Endothelial cell of umbilical vein (primary cell): ENCODE measurements around the gene SBF1. TPM values are rescaled to one million over a fixed set of nuclear protein-coding genes. Genes with fewer than 3 reads are reported as not detected.

Experiments
- BruUV-seq: library from RNA; stranded (reverse); fragments of 400-500 nt; replicated peaks from 2 replicates; lab custom pipeline; 2021; lab: Mats Ljungman, UMichigan
- CTCF ChIA-PET: fragments of 300-600, 350-600 bp; sonication (Branson Sonifier 250); formaldehyde crosslinking; loops from one replicate; lab custom pipeline; 2021; ENCODE audit warnings: antibody characterized with exemption, inconsistent platforms; lab: Charles Lee
- POLR2A ChIA-PET: fragments of 300-600, 350-600 bp; sonication (Branson Sonifier 250); formaldehyde crosslinking; loops from one replicate; lab custom pipeline; 2021; ENCODE audit warnings: antibody characterized with exemption, inconsistent platforms; lab: Charles Lee
- DNase-seq: peaks from one replicate; pipeline ENCODE4 v3.0.0-alpha.2; 2011; ENCODE audit warnings: low read depth, low spot score
- FAIRE-seq: peaks from 2 replicates; lab custom pipeline; 2011; peaks lifted over from hg19 to GRCh38; lab: Jason Lieb, UNC
- H2AFZ ChIP-seq: 2 replicates; pipeline ENCODE4 v1.6.0; 2012; ENCODE audit warnings: low read depth, low read length, control low read depth, inconsistent platforms
- H3K27ac ChIP-seq: 2 replicates; pipeline ENCODE4 v1.5.1; 2011; ENCODE audit warnings: low read depth, mild to moderate bottlenecking, control low read depth, low read length, moderate library complexity; ENCODE audit not compliant: insufficient read depth
- H3K27me3 ChIP-seq, 2 experiments: 2 replicates each; pipeline versions ENCODE4 v1.6.0 to v1.6.1; 2011; ENCODE audit warnings: low read length in 2 of 2, mixed read lengths in 1 of 2; ENCODE audit not compliant: control insufficient read depth in 2 of 2, insufficient read depth in 2 of 2
- H3K36me3 ChIP-seq, 2 experiments: 2 replicates in 1 of 2; 3 replicates in 1 of 2; pipeline ENCODE4 v1.5.1; 2011; ENCODE audit warnings: low read length in 2 of 2, mild to moderate bottlenecking in 1 of 2, moderate library complexity in 1 of 2; ENCODE audit not compliant: control insufficient read depth in 2 of 2, insufficient read depth in 2 of 2; ENCODE audit errors: extremely low read depth in 1 of 2
- H3K4me1 ChIP-seq: 3 replicates; pipeline ENCODE4 v1.5.1; 2011; ENCODE audit warnings: mild to moderate bottlenecking, low read length; ENCODE audit not compliant: control insufficient read depth, insufficient read depth; ENCODE audit errors: extremely low read depth
- H3K4me2 ChIP-seq: 2 replicates; pipeline ENCODE4 v1.6.1; 2011; ENCODE audit warnings: low read length, control low read depth, mixed read lengths; ENCODE audit not compliant: insufficient read depth
- H3K4me3 ChIP-seq, 3 experiments: fragments of 200-600 bp in 1 of 3; sonication (generic), shearing (Covaris generic) in 1 of 3; replicated peaks in 1 of 3; 2 replicates each; pipeline ENCODE4 v1.5.1; 2011 to 2016; ENCODE audit warnings: control low read depth in 3 of 3, low read length in 3 of 3, mild to moderate bottlenecking in 2 of 3, inconsistent platforms in 1 of 3, low read depth in 1 of 3, moderate library complexity in 1 of 3; ENCODE audit not compliant: insufficient read depth in 1 of 3
- H3K79me2 ChIP-seq: 2 replicates; pipeline ENCODE4 v1.6.0; 2012; ENCODE audit warnings: low read length, inconsistent platforms; ENCODE audit not compliant: control insufficient read depth, insufficient read depth
- H3K9ac ChIP-seq: replicated peaks from 2 replicates; pipeline ENCODE3; 2011; ENCODE audit warnings: low read length, control low read depth; ENCODE audit not compliant: insufficient read depth; ENCODE audit errors: extremely low read depth
- H3K9me1 ChIP-seq: replicated peaks from 3 replicates; pipeline ENCODE4 v1.6.0; 2011; ENCODE audit warnings: mild to moderate bottlenecking, low read length; ENCODE audit not compliant: control insufficient read depth, insufficient read depth; ENCODE audit errors: extremely low read depth
- H3K9me3 ChIP-seq: replicated peaks from 2 replicates; pipeline ENCODE4 v1.5.1; 2012; ENCODE audit warnings: low read length, inconsistent platforms; ENCODE audit not compliant: control insufficient read depth, insufficient read depth
- H4K20me1 ChIP-seq: replicated peaks from 2 replicates; pipeline ENCODE3; 2011; ENCODE audit warnings: mild to moderate bottlenecking, low read length; ENCODE audit not compliant: control insufficient read depth, insufficient read depth; ENCODE audit errors: extremely low read depth
- CTCF ChIP-seq, 2 donors: IDR thresholded peaks; 1 replicate in 1 of 2; 2 replicates in 1 of 2; pipeline ENCODE4 v1.5.1; 2011; ENCODE audit warnings: low read length in 2 of 2, mild to moderate bottlenecking in 2 of 2, moderate library complexity in 2 of 2, control low read depth in 1 of 2, inconsistent platforms in 1 of 2, low read depth in 1 of 2; ENCODE audit not compliant: insufficient read depth in 1 of 2; ENCODE audit errors: extremely low read depth in 1 of 2
- EZH2 ChIP-seq: IDR thresholded peaks from 2 replicates; pipeline ENCODE4 v1.6.1; 2012; ENCODE audit warnings: borderline replicate concordance, low read depth, mild to moderate bottlenecking, moderate library complexity, low read length, inconsistent platforms; ENCODE audit not compliant: severe bottlenecking
- FOS ChIP-seq: IDR thresholded peaks from 2 replicates; pipeline ENCODE4 v1.6.1; 2011; ENCODE audit warnings: mild to moderate bottlenecking, low read length, moderate library complexity, borderline replicate concordance; ENCODE audit not compliant: insufficient read depth
- GATA2 ChIP-seq: IDR thresholded peaks from 2 replicates; pipeline ENCODE4 v1.7.0; 2011; ENCODE audit warnings: low read depth, mild to moderate bottlenecking, moderate library complexity, mixed read lengths, low read length; ENCODE audit not compliant: insufficient read length, insufficient read depth
- JUN ChIP-seq: IDR thresholded peaks from 2 replicates; pipeline ENCODE4 v1.6.1; 2011; ENCODE audit warnings: borderline replicate concordance, low read depth; ENCODE audit not compliant: insufficient read length, insufficient read depth
- MAX ChIP-seq: IDR thresholded peaks from 2 replicates; pipeline ENCODE4 v1.6.1; 2011; ENCODE audit not compliant: insufficient read depth, insufficient read length
- MYC ChIP-seq: IDR thresholded peaks from one replicate; pipeline ENCODE4 v1.6.1; 2011; ENCODE audit warnings: mild to moderate bottlenecking, low read depth, low read length
- POLR2A ChIP-seq: IDR thresholded peaks from 2 replicates; pipeline ENCODE4 v1.6.1; 2012; ENCODE audit warnings: low read depth, mild to moderate bottlenecking, control low read depth, low read length
- POLR2AphosphoS5 ChIP-seq: IDR thresholded peaks from 2 replicates; pipeline ENCODE4 v1.6.1; 2012; ENCODE audit warnings: low read depth, mild to moderate bottlenecking, control low read depth, low read length, moderate library complexity; ENCODE audit not compliant: insufficient read depth
- dilution Hi-C: fragments of 300-500 bp; cut with MboI; formaldehyde crosslinking; loops from one replicate; pipeline ENCODE4 v1.15.0; 2019; ENCODE audit warnings: low sequenced_read_pairs; ENCODE audit not compliant: extremely low pct_ligation_motif_present
- intact Hi-C: fragments of 100-400 bp; cut with micrococcal nuclease; formaldehyde crosslinking; loops from one replicate; pipeline ENCODE4 v1.10.0; 2022
- polyA plus RNA-seq, 4 experiments: library from polyadenylated mRNA; depleted of rRNA in 3 of 4; stranded (reverse) in 3 of 4; unstranded in 1 of 4; fragments of >200 nt; gene quantifications; 2 replicates each; pipeline versions ENCODE4 v1.2.1 to v1.2.3, GENCODE V29; 2011 to 2012; ENCODE audit warnings: missing spikeins in 1 of 4
- total RNA-seq: library from RNA; stranded (reverse); gene quantifications from 2 replicates; pipeline ENCODE4 v1.2.3, GENCODE V29; 2021

The SBF1 gene
- total and polyA plus RNA-seq, 2 donors (not counting 3 experiments of a cell fraction or from before 2014, with no cell fraction given), result 36.3 to 68.6 TPM

- Histone ChIP-seq H3K9ac (no peak overlapping the region), H3K9me3 (no peaks in the 10 kb centered on the region), H3K9me1 (no peaks in the 10 kb centered on the region), H3K4me1 (no peaks in the 10 kb centered on the region), H4K20me1 (no peaks in the 10 kb centered on the region), H3K27me3 (no peaks in the 10 kb centered on the region), H3K4me3 (no peak overlapping the region), H3K27ac (no peak overlapping the region), H3K36me3 (peaks cover 0 to 75% of the 10 kb centered on the region in 2 experiments), H3K4me2 (no peak overlapping the region), H2AFZ (no peak overlapping the region), H3K79me2 (peaks cover 17% of the 10 kb centered on the region)
- FAIRE-seq (no peak), DNase-seq (no peak)
- POLR2A ChIA-PET, result no interaction called here
- intact Hi-C loops (no loop called here), dilution Hi-C loops (no loop called here)
- BruUV-seq, result TSS peak; percentile 12
- TF ChIP-seq CTCF (IDR thresholded peaks at IDR 0.05; ENCODE audit: extremely low read depth in 1 of 2, insufficient read depth in 1 of 2, low read depth in 1 of 2, low read length in 2 of 2) (no peak), MYC (no peak), POLR2A (no peak), POLR2AphosphoS5 (no peak), EZH2 (no peak), GATA2 (no peak), FOS (no peak), MAX (no peak), JUN (no peak)
- CTCF ChIA-PET, result no interaction called here
Measured at GRCh38 chr22:50464451-50464850, 10.4 kb downstream of the SBF1 start.
